ENCODE results near the gene ANKRD7. TPM values are rescaled to one million over a fixed set of nuclear protein-coding genes. Genes with fewer than 3 reads are reported as not detected.
A peak's percentile ranks its signal among the peaks of the same experiment; 100 is the strongest.

ANKRD7 gene, protein sequence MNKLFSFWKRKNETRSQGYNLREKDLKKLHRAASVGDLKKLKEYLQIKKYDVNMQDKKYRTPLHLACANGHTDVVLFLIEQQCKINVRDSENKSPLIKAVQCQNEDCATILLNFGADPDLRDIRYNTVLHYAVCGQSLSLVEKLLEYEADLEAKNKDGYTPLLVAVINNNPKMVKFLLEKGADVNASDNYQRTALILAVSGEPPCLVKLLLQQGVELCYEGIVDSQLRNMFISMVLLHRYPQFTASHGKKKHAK
- not detected for polyA plus RNA-seq (2013, experiment 1 of 2)
- not detected for polyA plus RNA-seq (2013, experiment 2 of 2)

- H3K18ac ChIP-seq (ENCODE audit: low read length): no peak within 1 kb of the TSS
- no peaks in the 10 kb centered on the region for H3K4me1 ChIP-seq (ENCODE audit: control insufficient read depth, low read depth, low read length)
- no peak within 1 kb of the TSS for H3K9ac ChIP-seq (ENCODE audit: low read length)
- H2AK5ac ChIP-seq (ENCODE audit: low read length): no peak within 1 kb of the TSS
- no peak within 1 kb of the TSS for H2BK5ac ChIP-seq (ENCODE audit: low read length)
- WGBS (ENCODE audit: extremely low coverage, insufficient coverage, low lambda C conversion rate): no CpG with 5 or more reads among the region's 18 CpGs
- no peak within 1 kb of the TSS for H4K5ac ChIP-seq (ENCODE audit: low read length)
- no peaks in the 10 kb centered on the region for H3K27me3 ChIP-seq (ENCODE audit: insufficient read depth, low read length, poor library complexity)
- H2BK120ac ChIP-seq (ENCODE audit: low read depth, low read length): no peak within 1 kb of the TSS
- no peak within 1 kb of the TSS for H3K27ac ChIP-seq (ENCODE audit: low read depth, low read length)
- H3K4me2 ChIP-seq (ENCODE audit: low read length): no peak within 1 kb of the TSS
- no peak within 1 kb of the TSS for H3K4me3 ChIP-seq (ENCODE audit: low read length)
- H3K79me1 ChIP-seq (ENCODE audit: low read length): no peaks in the 10 kb centered on the region
- H4K8ac ChIP-seq (ENCODE audit: low read depth, low read length): no peak within 1 kb of the TSS
- H3K23ac ChIP-seq (ENCODE audit: low read length): no peak within 1 kb of the TSS
- no peaks in the 10 kb centered on the region for H3K36me3 ChIP-seq (ENCODE audit: control insufficient read depth, insufficient read depth, low read length)
- H3K79me2 ChIP-seq (ENCODE audit: control insufficient read depth, insufficient read depth, low read length): no peaks in the 10 kb centered on the region
- no peak within 1 kb of the TSS for H3K56ac ChIP-seq (ENCODE audit: low read length)
- H2BK15ac ChIP-seq (replicated peaks; ENCODE audit: low read depth): no peak within 1 kb of the TSS
- H3K4ac ChIP-seq (ENCODE audit: low read depth, low read length): no peak within 1 kb of the TSS
- DNase-seq: no peak
Observed at GRCh38 chr7:118224521-118224920, at the start of gene ANKRD7. Gene ANKRD7, plus strand, starts transcription at chr7:118224704. Its CDS starts 127 bp downstream, at chr7:118224831.

GRCh38 chr7:118175740-118176139, 48.8 kb upstream of the ANKRD7 start:
- H3K23ac ChIP-seq (ENCODE audit: low read length): no peak overlapping the region
- no peaks in the 10 kb centered on the region for H3K79me1 ChIP-seq (ENCODE audit: low read length)
- H4K8ac ChIP-seq (ENCODE audit: low read depth, low read length): no peak overlapping the region
- H3K4me2 ChIP-seq (ENCODE audit: low read length): no peak overlapping the region
- H3K27ac ChIP-seq (ENCODE audit: low read depth, low read length): no peak overlapping the region
- H2BK120ac ChIP-seq (ENCODE audit: low read depth, low read length): no peak overlapping the region
- H2BK5ac ChIP-seq (ENCODE audit: low read length): no peak overlapping the region
- no CpG with 5 or more reads among the region's 2 CpGs for WGBS (ENCODE audit: extremely low coverage, insufficient coverage, low lambda C conversion rate)
- no peaks in the 10 kb centered on the region for H3K27me3 ChIP-seq (ENCODE audit: insufficient read depth, low read length, poor library complexity)
- H2AK5ac ChIP-seq (ENCODE audit: low read length): no peak overlapping the region
- H3K79me2 ChIP-seq (ENCODE audit: control insufficient read depth, insufficient read depth, low read length): no peaks in the 10 kb centered on the region
- no peak overlapping the region for H2BK15ac ChIP-seq (replicated peaks; ENCODE audit: low read depth)
- no peak overlapping the region for H3K4ac ChIP-seq (ENCODE audit: low read depth, low read length)
- H3K4me3 ChIP-seq (ENCODE audit: low read length): no peak overlapping the region
- no peaks in the 10 kb centered on the region for H3K36me3 ChIP-seq (ENCODE audit: control insufficient read depth, insufficient read depth, low read length)
- no peak for DNase-seq
- H4K5ac ChIP-seq (ENCODE audit: low read length): no peak overlapping the region
- H3K56ac ChIP-seq (ENCODE audit: low read length): no peak overlapping the region
- no peak overlapping the region for H3K18ac ChIP-seq (ENCODE audit: low read length)
- H3K4me1 ChIP-seq (ENCODE audit: control insufficient read depth, low read depth, low read length): no peaks in the 10 kb centered on the region
- no peak overlapping the region for H3K9ac ChIP-seq (ENCODE audit: low read length)

DNA sequence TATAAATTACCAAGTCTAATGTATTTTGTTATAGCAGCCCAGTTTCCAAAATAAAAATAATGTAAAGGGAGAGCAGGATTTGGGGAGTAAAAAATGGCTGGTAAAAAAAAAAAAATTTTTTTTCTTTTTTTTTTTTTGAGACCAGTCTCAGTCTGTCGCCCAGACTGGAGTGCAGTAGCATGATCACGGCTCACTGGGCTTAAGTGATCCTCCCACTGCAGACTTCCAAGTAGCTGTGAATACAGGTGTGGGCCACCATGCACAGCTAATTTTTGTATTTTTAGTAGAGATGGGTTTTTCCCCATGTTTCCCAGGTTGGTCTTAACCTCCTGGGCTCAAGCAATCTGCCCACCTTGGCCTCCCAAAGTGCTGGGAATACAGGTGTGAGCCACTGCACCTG, 45.3 kb upstream of the ANKRD7 start:
- Histone ChIP-seq H3K4me3 (ENCODE audit: low read length) (no peak overlapping the region), H4K5ac (ENCODE audit: low read length) (no peak overlapping the region)
- no CpG with 5 or more reads among the region's 2 CpGs for WGBS (ENCODE audit: extremely low coverage, insufficient coverage, low lambda C conversion rate)

DNA sequence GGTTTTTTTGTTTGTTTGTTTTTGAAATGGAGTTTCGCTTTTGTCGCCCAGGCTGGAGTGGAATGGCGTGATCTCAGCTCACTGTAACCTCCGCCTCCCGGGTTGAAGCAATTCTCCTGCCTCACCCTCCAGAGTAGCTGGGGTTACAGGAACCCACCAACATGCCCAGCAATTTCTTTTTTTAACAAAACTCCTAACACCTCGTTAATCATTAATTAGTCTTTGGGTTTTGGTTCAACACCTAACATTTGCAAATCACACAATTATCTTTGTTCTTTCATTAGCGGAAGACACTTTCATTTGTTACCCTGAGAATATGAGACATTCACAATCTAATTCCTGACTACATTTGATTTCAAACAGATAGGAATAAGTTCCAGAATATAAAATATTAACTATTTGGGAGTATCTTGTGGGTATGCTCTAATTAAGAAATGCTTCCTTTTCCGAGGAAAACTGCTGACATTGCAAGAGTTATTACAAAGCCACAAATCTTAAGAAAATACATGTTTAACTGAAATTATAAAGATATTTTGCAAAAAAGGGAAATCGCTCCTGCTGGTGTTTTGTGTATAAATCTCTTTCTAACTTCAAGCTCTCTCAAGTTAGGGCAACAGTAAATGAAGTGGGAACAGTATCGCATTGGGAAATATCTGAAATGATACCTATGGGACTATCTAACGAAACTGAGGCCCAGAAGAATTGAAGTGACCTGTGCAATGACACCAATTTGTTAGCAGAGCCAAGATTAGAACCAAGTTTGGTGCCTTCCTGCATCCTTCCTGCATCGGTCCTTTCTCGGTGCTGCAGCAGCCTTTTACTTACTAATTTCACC, 41.7 kb upstream of the ANKRD7 start:
- H2BK15ac ChIP-seq (replicated peaks; ENCODE audit: low read depth): no peak overlapping the region
- peaks cover 3% of the 10 kb centered on the region for H3K79me1 ChIP-seq (ENCODE audit: low read length)
- H3K4me1 ChIP-seq (ENCODE audit: control insufficient read depth, low read depth, low read length): no peaks in the 10 kb centered on the region
- peak overlapping the region; percentile 91 for H3K56ac ChIP-seq (ENCODE audit: low read length)
- H2BK5ac ChIP-seq (ENCODE audit: low read length): no peak overlapping the region
- H3K9ac ChIP-seq (ENCODE audit: low read length): peak overlapping the region; percentile 94
- H3K4me3 ChIP-seq (ENCODE audit: low read length): peak overlapping the region; percentile 90
- peak overlapping the region; percentile 89 for H2AK5ac ChIP-seq (ENCODE audit: low read length)
- H3K18ac ChIP-seq (ENCODE audit: low read length): peak overlapping the region; percentile 72
- peaks cover 17% of the 10 kb centered on the region for H3K79me2 ChIP-seq (ENCODE audit: control insufficient read depth, insufficient read depth, low read length)
- WGBS (ENCODE audit: extremely low coverage, insufficient coverage, low lambda C conversion rate): 100% methylated on average over 1 of the region's 13 CpGs
- no peak for DNase-seq
- no peak overlapping the region for H3K23ac ChIP-seq (ENCODE audit: low read length)
- peak overlapping the region; percentile 83 for H3K4me2 ChIP-seq (ENCODE audit: low read length)
- H3K4ac ChIP-seq (ENCODE audit: low read depth, low read length): peak overlapping the region; percentile 37
- H3K27ac ChIP-seq (ENCODE audit: low read depth, low read length): no peak overlapping the region
- H4K8ac ChIP-seq (ENCODE audit: low read depth, low read length): peak overlapping the region; percentile 99
- H2BK120ac ChIP-seq (ENCODE audit: low read depth, low read length): no peak overlapping the region
- H4K5ac ChIP-seq (ENCODE audit: low read length): peak overlapping the region; percentile 96
- H3K36me3 ChIP-seq (ENCODE audit: control insufficient read depth, insufficient read depth, low read length): no peaks in the 10 kb centered on the region
- H3K27me3 ChIP-seq (ENCODE audit: insufficient read depth, low read length, poor library complexity): no peaks in the 10 kb centered on the region

More for the DNA sequence above, 45.3 kb upstream of the ANKRD7 start:
- Histone ChIP-seq H2BK15ac (replicated peaks; ENCODE audit: low read depth) (no peak overlapping the region), H3K79me1 (ENCODE audit: low read length) (peaks cover 2% of the 10 kb centered on the region), H3K27me3 (ENCODE audit: insufficient read depth, low read length, poor library complexity) (no peaks in the 10 kb centered on the region), H2BK5ac (ENCODE audit: low read length) (no peak overlapping the region), H3K4me2 (ENCODE audit: low read length) (no peak overlapping the region), H4K8ac (ENCODE audit: low read depth, low read length) (no peak overlapping the region), H3K36me3 (ENCODE audit: control insufficient read depth, insufficient read depth, low read length) (no peaks in the 10 kb centered on the region), H2AK5ac (ENCODE audit: low read length) (no peak overlapping the region), H3K4me1 (ENCODE audit: control insufficient read depth, low read depth, low read length) (no peaks in the 10 kb centered on the region), H3K23ac (ENCODE audit: low read length) (no peak overlapping the region), H3K27ac (ENCODE audit: low read depth, low read length) (no peak overlapping the region), H2BK120ac (ENCODE audit: low read depth, low read length) (no peak overlapping the region), H3K9ac (ENCODE audit: low read length) (no peak overlapping the region), H3K18ac (ENCODE audit: low read length) (no peak overlapping the region), H3K4ac (ENCODE audit: low read depth, low read length) (no peak overlapping the region), H3K56ac (ENCODE audit: low read length) (no peak overlapping the region), H3K79me2 (ENCODE audit: control insufficient read depth, insufficient read depth, low read length) (peaks cover 2% of the 10 kb centered on the region)
- DNase-seq: no peak

- no peak overlapping the region for H2BK15ac ChIP-seq (replicated peaks; ENCODE audit: low read depth)
- H3K23ac ChIP-seq (ENCODE audit: low read length): no peak overlapping the region
- no peaks in the 10 kb centered on the region for H3K4me1 ChIP-seq (ENCODE audit: control insufficient read depth, low read depth, low read length)
- peak overlapping the region; percentile 72 for H3K18ac ChIP-seq (ENCODE audit: low read length)
- no peaks in the 10 kb centered on the region for H3K36me3 ChIP-seq (ENCODE audit: control insufficient read depth, insufficient read depth, low read length)
- peak overlapping the region; percentile 90 for H3K4me3 ChIP-seq (ENCODE audit: low read length)
- peak overlapping the region; percentile 27 for H3K27ac ChIP-seq (ENCODE audit: low read depth, low read length)
- no peaks in the 10 kb centered on the region for H3K27me3 ChIP-seq (ENCODE audit: insufficient read depth, low read length, poor library complexity)
- peak overlapping the region; percentile 94 for H3K9ac ChIP-seq (ENCODE audit: low read length)
- WGBS (ENCODE audit: extremely low coverage, insufficient coverage, low lambda C conversion rate): no CpG with 5 or more reads among the region's 15 CpGs
- peak overlapping the region; percentile 37 for H3K4ac ChIP-seq (ENCODE audit: low read depth, low read length)
- H2BK5ac ChIP-seq (ENCODE audit: low read length): no peak overlapping the region
- H4K8ac ChIP-seq (ENCODE audit: low read depth, low read length): peak overlapping the region; percentile 99
- H2AK5ac ChIP-seq (ENCODE audit: low read length): peak overlapping the region; percentile 89
- peak overlapping the region; percentile 83 for H3K4me2 ChIP-seq (ENCODE audit: low read length)
- H2BK120ac ChIP-seq (ENCODE audit: low read depth, low read length): no peak overlapping the region
- H4K5ac ChIP-seq (ENCODE audit: low read length): peak overlapping the region; percentile 96
- peaks cover 17% of the 10 kb centered on the region for H3K79me2 ChIP-seq (ENCODE audit: control insufficient read depth, insufficient read depth, low read length)
- DNase-seq: peak; percentile 11
- H3K79me1 ChIP-seq (ENCODE audit: low read length): peaks cover 3% of the 10 kb centered on the region
- H3K56ac ChIP-seq (ENCODE audit: low read length): peak overlapping the region; percentile 91
Observed at GRCh38 chr7:118183428-118183785, 41.1 kb upstream of the ANKRD7 start.
